HG03575 (cell line): Measurements from ENCODE around the gene BATF3.
"Not testable (repeated sequence)": the region's sequence is repeated elsewhere in the genome, so short reads cannot be mapped to it uniquely, and the experiment has no call there.

Experiments
- ATAC-seq: cut with Tn5 transposase; IDR thresholded peaks from one replicate; pipeline ENCODE4 v1.9.1; 2021; ENCODE audit not compliant: unreplicated experiment, insufficient number of reproducible peaks, low FRiP score; ENCODE audit errors: extremely low read depth

Gene BATF3, protein sequence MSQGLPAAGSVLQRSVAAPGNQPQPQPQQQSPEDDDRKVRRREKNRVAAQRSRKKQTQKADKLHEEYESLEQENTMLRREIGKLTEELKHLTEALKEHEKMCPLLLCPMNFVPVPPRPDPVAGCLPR

DNA sequence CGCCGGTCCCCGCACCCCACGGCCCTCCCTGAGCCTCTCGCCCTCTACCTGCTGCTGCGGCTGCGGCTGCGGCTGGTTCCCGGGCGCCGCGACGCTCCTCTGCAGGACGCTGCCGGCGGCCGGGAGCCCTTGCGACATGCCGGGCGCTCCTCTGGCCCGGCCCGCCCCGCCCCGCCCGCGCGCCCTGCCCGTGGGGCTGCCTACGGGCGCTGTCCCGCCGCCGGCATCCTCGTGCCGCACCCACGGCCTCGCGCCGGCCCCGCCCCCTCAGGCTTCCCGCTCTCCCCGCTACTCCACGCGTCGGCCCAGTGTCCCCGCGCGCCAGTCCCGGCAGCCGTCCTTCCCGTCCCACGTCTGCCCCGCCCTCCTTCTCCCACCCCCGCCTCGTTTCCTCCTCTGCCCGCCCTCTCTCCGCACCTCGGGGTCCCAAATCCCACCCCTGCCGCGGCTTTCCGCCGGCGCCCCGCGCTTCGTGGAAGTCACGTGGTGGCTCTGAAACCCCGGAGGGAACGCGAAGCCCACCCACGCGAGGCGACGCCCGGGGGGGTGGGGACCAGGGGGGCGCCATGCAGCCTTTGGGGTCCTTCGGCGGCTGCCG, at the start of gene BATF3:
Gene BATF3 (minus strand): TSS at position 216 of the 598 bp plus-strand sequence. CDS start 78 bp downstream, at position 138.
- ATAC-seq = no peak

DNA sequence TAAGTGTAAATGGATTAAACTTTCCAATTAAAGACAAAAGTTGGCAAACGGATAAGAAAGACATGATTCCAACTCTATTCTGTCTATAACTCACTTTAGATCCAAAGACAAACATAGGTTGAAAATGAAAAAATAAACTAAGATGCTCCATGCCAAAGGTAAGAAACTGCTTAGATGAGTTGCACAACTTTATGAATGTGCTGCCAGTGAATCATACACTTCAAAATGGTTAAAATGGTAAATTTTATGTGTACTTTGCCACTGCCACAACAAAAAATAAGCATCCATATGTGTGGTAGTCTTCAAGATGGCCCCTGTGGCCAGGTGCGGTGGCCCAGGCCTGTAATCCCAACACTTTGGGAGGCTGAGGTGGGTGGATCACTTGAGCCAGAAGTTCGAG, 46.9 kb upstream of the BATF3 start:
- ATAC-seq = no peak

DNA sequence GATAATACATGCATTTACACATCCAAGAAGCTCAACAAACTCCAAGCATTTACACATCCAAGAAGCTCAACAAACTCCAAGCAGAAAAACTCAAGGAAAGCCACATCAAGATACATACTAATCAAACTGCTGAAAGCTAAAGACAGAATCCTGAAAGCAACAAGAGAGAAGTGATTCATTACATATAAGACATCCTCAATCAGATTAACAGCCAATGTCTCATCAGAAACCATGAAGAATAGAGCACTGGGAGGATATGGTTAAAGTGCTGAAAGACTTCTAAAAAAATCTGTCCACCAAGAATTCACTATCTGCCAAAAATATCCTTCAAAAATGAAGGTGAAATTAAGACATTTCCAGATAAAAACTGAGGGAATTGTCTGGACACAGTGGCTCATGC, 45.7 kb upstream of the BATF3 start:
- no peak for ATAC-seq

DNA sequence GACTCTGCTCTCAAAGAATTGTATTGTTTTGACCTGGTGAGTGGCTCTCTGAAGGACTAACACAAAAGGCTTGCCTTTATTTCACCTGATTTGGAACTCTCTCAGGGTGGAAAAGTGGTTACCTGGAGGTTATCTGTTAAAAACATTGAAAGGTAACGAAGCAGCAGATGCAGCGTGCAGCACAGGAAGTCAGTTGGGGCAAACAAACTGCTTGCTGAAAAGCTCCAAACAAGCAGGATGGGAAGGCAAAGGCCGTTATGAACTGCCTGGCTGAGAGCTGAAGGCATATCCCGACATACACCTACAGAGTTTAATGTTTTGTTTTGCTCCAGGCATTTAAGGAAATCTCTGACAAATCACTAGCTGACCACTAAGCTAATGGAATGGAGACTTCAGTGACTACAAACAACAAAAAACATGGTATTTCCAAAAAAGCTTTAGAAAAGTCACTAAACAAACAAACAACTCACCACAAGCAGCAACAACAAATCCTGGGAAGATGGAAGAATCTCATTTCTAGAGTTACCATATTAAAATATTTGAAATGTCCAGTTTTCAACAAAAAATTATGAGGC, 44.3 kb upstream of the BATF3 start:
- no peak for ATAC-seq

DNA sequence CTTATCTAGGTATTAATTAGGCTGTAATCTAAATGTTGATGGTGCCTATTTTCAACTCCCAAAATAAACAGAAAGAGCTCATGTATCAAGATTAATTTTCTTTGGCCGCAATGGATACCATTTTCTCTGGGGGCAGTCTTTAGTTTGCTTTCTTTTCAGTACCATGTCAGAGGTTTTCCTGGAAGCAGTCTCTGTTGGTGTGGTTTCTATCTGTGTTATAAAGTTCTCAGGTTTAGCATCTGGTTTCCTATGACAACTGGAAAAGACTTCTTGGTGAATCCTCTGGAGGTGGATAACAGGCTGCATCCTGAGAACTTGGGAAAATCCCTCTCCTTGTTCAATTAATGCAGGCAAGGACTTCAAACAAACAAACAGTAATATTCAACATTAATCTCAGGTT, 38.7 kb upstream of the BATF3 start:
- no peak for ATAC-seq

DNA sequence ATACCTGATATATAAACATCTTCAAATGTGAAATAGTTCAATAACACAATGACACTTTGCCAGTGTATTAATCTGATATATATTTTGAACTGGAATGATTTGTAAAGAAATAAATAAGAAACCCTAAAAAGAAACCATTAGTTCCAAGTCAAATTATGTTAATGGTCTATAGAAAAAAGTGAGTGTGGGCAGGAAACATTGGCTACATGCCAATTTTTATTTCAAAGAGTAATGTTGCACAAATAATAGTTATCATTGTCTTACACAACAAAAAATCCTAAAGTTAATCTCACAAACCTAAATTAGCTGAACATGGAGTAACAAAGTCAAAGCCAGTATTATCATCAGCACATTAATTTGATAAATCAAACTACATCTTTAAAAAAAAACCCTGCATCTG, 37.9 kb upstream of the BATF3 start:
- no peak for ATAC-seq

DNA sequence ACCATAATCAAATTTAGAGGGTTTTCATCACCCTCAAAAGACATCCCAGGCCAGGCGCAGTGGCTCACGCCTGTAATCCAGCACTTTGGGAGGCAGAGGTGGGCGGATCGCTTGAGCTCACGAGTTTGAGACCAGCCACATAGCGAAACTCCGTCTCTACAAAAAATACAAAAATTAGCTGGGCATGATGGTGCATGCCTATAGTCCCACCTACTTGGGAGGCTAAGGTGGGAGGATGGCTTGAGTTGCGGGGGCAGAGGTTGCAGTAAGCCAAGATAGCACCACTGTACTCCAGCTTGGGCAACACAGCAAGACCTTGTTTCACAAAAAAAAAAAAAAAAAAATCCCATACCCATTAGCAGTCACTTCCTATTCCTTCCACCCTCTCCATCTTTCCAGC, 33.5 kb upstream of the BATF3 start:
- ATAC-seq = no peak

DNA sequence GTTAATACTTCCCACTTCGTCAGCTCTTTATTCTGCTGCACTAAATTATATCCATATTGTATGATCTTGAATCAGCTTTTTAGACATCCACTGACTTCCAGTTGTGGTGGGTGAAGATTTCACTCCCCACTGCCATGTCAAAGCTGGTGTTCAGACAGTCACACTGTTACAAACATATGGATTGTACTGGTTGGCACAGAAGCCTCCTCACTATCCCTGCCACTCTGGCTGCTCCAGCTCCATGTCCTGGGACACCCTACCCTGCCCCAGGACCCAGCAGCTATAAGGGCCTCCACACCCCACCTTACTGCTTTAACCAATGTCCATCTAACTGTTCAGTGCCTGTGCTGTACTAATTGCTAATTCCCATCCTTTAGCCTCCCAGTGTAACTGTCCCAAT, 32.0 kb upstream of the BATF3 start:
- ATAC-seq = no peak

DNA sequence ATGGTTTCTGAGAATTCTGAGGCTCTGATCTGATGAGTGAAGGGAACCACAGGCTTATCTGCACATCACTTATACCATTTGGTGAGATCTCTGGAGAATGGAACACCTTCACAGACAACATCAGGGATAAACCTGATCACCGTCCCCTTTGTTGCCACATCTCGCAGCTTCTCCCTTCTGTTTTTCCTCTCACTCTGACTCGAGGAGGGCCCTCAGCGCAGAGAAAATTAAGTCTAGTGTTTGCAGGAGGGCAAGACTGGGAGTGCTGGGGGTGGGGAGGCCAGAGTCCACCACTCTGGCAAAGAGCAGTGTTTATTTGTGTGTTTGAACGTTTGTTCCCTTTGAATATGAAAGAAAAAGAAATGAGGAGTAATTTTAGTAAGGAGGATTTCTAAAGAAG, 29.0 kb upstream of the BATF3 start:
- ATAC-seq = no peak

DNA sequence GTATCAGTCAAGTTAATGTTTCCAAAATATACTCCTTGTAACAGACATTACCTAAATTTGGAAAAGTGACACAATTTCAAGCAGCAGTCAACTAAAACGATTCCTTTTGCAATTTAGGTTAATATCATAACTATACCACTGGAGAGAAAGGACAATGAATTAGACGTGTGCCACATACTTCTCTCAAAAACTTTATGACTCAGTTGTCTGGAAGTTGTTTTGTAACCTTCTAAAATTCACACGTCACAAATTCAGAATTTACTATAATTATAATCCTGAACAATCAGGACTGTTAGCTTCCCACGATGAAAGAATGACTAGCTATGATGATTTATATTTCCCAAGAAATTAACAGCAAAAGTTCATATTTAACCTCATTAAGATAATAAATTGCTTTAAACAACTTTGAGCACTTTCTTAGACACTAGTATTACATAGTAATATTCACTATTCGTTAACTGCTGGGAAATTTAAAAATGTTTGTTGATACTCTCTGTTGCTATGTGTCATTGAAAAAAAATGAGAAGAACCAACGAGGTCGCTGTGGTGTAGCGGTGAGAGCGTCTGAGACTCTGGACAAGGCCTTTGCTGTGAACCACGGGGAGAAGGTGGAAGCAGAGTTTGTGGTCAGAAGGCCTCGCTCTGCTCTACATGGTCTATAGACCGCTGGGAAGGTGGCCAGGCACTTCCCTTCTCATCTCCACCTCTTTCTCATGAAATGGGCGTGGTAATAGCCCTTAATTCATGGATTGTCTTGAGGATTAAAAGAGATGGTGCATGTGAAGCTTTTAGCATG, 27.9 kb upstream of the BATF3 start:
- no peak for ATAC-seq

DNA sequence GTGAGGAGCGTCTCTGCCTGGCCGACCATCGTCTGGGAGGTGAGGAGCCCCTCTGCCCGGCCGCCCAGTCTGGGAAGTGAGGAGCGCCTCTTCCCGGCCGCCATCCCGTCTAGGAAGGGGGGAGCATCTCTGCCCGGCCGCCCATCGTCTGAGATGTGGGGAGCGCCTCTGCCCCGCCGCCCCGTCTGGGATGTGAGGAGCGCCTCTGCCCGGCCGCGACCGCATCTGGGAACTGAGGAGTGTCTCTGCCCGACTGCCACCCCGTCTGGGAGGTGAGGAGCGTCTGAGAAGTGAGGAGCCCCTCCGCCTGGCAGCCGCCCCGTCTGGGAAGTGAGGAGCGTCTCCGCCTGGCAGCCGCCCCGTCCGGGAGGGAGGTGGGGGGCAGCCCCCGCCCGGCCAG, 25.0 kb upstream of the BATF3 start:
- not testable (repeated sequence) for ATAC-seq

DNA sequence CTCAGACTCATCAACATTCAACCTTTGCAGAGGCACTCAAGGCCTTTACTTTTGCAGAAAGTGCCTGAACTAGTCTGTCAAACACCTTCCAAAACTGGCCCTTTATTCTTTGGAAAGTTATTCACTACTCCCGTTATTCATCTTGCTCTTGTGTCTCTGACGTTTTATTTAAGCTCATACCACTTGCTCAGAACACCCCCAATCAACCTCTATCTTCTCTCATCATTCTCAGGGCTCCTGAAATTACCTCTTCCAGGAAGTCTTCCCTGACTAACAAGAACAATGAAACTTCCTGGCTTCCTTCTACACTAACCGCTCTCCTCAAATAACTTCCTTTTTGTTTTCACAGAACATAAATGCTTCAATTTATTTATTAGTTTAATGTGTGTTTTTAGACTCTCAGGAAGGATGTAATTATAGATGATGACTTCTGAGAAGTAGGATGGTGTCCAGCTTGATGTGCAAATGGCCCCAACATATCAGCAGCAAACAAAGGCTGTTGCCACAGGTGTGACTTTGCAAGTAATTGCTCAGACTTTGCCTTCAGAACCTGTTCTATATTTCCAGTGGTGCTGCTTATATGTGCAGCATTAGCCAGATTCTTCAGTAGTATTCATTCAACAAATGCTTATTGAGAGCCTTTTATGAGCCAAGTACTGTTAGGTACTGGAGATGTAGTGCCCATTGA, 22.8 kb upstream of the BATF3 start:
- no peak for ATAC-seq

DNA sequence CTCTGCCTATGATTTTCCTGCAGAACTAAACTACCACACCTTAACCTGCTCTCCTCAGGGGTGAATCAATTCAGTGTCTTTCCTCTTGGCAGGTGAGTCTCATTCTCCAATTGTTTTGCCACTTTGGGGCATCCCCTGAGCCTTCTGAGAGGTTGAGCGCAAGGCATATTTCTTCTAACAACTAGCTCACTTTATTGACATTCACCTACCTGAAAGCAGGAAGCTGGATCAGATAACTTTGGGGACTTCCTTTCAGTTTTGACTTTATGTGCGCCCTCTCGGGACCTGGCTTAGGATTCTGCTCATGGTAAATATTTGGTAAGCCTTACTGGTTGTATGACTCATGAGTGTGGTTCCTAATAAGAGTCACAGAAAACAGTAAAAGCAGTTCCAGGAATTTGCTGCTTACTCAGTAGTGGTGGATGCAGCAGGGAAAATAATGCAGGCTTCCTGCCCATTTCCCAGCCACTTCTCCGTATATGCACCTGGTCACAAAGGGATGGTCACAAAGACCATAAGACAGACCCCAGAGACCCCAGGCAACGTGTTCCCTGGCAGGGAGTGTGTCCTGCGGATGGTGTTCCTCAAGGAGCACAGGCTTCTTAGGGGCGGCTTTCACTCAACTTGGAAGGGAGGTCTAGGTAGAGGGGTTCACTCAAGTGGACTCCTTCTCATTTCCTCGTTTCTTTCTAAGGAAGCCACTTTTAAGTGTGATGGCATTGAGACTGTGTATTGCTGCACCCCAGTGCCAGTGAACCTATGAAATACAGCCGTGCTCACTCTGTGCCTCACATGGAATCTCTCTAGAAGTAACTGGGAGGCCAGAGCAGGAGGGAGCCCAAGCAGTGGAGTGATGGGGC, 22.0 kb upstream of the BATF3 start:
- ATAC-seq = no peak

DNA sequence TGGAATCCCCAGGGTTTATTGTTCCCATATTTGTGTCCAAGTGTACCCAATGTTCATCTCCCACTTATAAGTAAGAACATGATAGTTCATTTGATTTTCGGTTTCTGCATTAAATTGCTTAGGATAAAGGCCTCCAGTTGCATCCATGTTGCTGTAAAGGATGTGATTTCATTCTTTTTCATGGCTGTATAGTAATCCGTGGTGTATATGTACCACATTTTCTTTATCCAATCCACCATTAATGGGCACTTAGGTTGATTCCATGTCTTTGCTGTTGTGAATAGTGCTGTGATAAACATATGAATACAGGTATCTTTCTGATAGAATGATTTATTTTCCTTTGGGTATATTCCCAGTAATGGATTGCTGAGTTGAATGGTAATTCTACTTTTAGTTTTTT, 20.0 kb upstream of the BATF3 start:
- no peak for ATAC-seq

DNA sequence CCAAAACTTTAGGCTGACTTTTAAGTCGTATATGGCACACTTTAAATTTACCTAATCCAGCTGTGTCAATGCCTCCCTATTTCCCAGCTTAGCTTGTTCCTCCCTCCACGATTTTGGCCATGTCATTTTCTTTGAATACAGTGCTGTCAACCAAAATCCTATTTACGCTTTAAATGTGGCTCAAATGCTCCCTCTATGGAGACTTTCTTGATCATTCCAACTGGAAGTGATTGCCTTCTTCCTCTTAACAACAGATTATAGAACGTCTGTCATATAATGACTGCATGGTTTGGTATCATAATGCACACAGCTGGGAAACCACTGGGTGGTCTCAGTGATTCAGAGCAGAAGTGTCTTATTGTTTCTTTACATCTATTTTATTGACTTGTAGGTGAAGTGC, 18.9 kb upstream of the BATF3 start:
- ATAC-seq = no peak

DNA sequence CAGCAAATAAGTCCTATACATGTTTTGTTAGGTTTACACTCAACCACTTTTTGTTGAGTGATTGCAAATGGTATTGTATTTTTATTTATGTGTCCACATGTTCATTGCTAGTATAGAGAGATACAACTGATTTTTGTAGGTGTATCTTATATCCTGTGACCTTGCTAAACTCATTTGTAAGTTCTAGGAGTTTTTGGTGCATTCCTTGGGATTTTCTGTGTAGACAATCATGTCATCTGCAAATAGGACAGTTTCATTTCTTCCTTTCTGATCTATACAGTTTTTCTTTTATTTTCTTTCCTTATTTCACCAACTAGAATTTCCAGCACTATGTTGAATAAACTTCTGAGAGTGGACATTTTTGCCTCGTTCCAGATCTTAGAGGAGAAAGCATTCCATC, 16.5 kb upstream of the BATF3 start:
- no peak for ATAC-seq

DNA sequence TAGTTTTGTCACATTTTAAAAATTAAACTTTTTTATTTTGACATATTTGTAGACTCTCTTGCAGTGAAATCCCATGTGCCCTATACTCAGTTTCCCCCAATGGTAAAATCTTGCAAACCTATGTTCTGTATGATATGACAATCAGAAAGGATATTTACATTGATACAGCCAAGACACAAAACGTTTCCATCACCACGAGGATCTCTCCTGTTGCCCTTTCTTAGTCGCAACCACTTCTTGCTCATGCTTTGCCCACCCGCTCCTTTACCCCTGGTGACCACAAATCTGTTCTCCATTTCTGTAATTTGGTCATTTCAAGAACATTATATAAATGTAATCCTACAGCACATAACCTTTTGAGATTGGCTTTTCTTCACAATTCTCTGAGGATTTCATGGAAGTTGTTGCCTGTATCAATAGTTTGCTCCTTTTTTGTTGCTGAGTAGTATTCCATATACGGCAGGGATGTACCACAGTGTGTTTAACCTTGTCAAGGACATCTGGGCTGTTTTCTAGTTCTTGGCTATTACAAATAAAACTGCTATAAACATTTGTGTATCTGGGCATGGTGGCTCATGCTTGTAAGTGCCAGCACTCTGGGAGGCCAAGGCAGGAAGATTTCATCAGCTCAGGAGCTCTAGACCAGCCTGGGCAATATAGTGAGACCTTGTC, 14.0 kb upstream of the BATF3 start:
- ATAC-seq = no peak
